ENCODE results near the gene NLGN1. TPM values are rescaled to one million over a fixed set of nuclear protein-coding genes. Genes with fewer than 3 reads are reported as not detected.

NLGN1 gene
- total RNA-seq, 1 donor from 2014 or later, result not detected

- TF ChIP-seq CTCF (IDR thresholded peaks at IDR 0.05), result no peak
- no peaks in the 10 kb centered on the region for H3K36me3 Mint-ChIP-seq (ENCODE audit: low read depth)
- DNase-seq (ENCODE audit: low spot score), result no peak
- H3K4me1 Mint-ChIP-seq (ENCODE audit: low read depth), result peaks cover 6% of the 10 kb centered on the region
- H3K4me3 Mint-ChIP-seq (ENCODE audit: unreplicated experiment), result no peak overlapping the region
- H3K27me3 Mint-ChIP-seq (ENCODE audit: low read depth), result no peaks in the 10 kb centered on the region
- H3K27ac Mint-ChIP-seq (ENCODE audit: unreplicated experiment), result no peak overlapping the region
- no peaks in the 10 kb centered on the region for H3K9me3 Mint-ChIP-seq (ENCODE audit: low read depth)
These were observed 560.1 kb downstream of the NLGN1 start for GRCh38 chr3:173957646-173958045.

GRCh38 chr3:173958805-173959204, 561.3 kb downstream of the NLGN1 start:
- Mint-ChIP-seq H3K36me3 (ENCODE audit: low read depth) (no peaks in the 10 kb centered on the region), H3K27me3 (ENCODE audit: low read depth) (peaks cover 2% of the 10 kb centered on the region), H3K9me3 (ENCODE audit: low read depth) (no peaks in the 10 kb centered on the region), H3K4me3 (ENCODE audit: unreplicated experiment) (no peak overlapping the region), H3K27ac (ENCODE audit: unreplicated experiment) (no peak overlapping the region), H3K4me1 (ENCODE audit: low read depth) (peaks cover 6% of the 10 kb centered on the region)
- TF ChIP-seq CTCF (IDR thresholded peaks at IDR 0.05), result no peak
- no peak for DNase-seq (ENCODE audit: low spot score)

GRCh38 chr3:173970281-173970680, 572.7 kb downstream of the NLGN1 start:
- H3K4me1 Mint-ChIP-seq (ENCODE audit: low read depth), result no peaks in the 10 kb centered on the region
- H3K9me3 Mint-ChIP-seq (ENCODE audit: low read depth), result no peaks in the 10 kb centered on the region
- no peak for DNase-seq (ENCODE audit: low spot score)
- H3K4me3 Mint-ChIP-seq (ENCODE audit: unreplicated experiment), result no peak overlapping the region
- no peaks in the 10 kb centered on the region for H3K36me3 Mint-ChIP-seq (ENCODE audit: low read depth)
- no peaks in the 10 kb centered on the region for H3K27me3 Mint-ChIP-seq (ENCODE audit: low read depth)
- no peak overlapping the region for H3K27ac Mint-ChIP-seq (ENCODE audit: unreplicated experiment)
- TF ChIP-seq CTCF (IDR thresholded peaks at IDR 0.05), result no peak

GRCh38 chr3:173976281-173976680, 578.7 kb downstream of the NLGN1 start:
- H3K9me3 Mint-ChIP-seq (ENCODE audit: low read depth), result no peaks in the 10 kb centered on the region

GRCh38 chr3:173977747-173978146, 580.2 kb downstream of the NLGN1 start:
- no peaks in the 10 kb centered on the region for H3K27me3 Mint-ChIP-seq (ENCODE audit: low read depth)
- DNase-seq (ENCODE audit: low spot score), result no peak
- H3K27ac Mint-ChIP-seq (ENCODE audit: unreplicated experiment), result no peak overlapping the region
- no peaks in the 10 kb centered on the region for H3K36me3 Mint-ChIP-seq (ENCODE audit: low read depth)
- no peaks in the 10 kb centered on the region for H3K4me1 Mint-ChIP-seq (ENCODE audit: low read depth)
- no peak overlapping the region for H3K4me3 Mint-ChIP-seq (ENCODE audit: unreplicated experiment)
- no peaks in the 10 kb centered on the region for H3K9me3 Mint-ChIP-seq (ENCODE audit: low read depth)
- TF ChIP-seq CTCF (IDR thresholded peaks at IDR 0.05), result no peak

More at GRCh38 chr3:173976281-173976680, 578.7 kb downstream of the NLGN1 start:
- Mint-ChIP-seq H3K4me1 (ENCODE audit: low read depth) (no peaks in the 10 kb centered on the region), H3K36me3 (ENCODE audit: low read depth) (no peaks in the 10 kb centered on the region), H3K4me3 (ENCODE audit: unreplicated experiment) (no peak overlapping the region), H3K27ac (ENCODE audit: unreplicated experiment) (no peak overlapping the region), H3K27me3 (ENCODE audit: low read depth) (no peaks in the 10 kb centered on the region)
- no peak for TF ChIP-seq CTCF (IDR thresholded peaks at IDR 0.05)
- no peak for DNase-seq (ENCODE audit: low spot score)
